ENCODE data around the gene HHIPL1. TPM values are rescaled to one million over a fixed set of nuclear protein-coding genes. Genes with fewer than 3 reads are reported as not detected.

The HHIPL1 gene
- total RNA-seq, 2 donors from 2014 or later, result under 0.01 to 0.26 TPM

GRCh38 chr14:99666533-99666932, 21.6 kb downstream of the HHIPL1 start:
- intact Hi-C loops (cut with DNase I), result no loop called here
- Histone ChIP-seq H3K27ac (no peak overlapping the region), H3K4me1 (no peaks in the 10 kb centered on the region), H3K27me3 (no peaks in the 10 kb centered on the region), H3K9me3 (no peaks in the 10 kb centered on the region), H3K4me3 (no peak overlapping the region), H3K36me3 (replicated peaks in 1 of 2; ENCODE audit: insufficient read depth in 1 of 2, low read depth in 2 of 2) (no peaks in the 10 kb centered on the region)
- TF ChIP-seq POLR2A (IDR thresholded peaks at IDR 0.05) (no peak), CTCF (IDR thresholded peaks at IDR 0.05) (no peak)
- ATAC-seq, result no peak
- DNase-seq, result no peak
- WGBS, 2 donors, result 59 to 64% methylated on average over 5 to 6 of the region's 6 CpGs

- 29 to 49% methylated on average over 2 of the region's 2 CpGs for WGBS, 2 donors
- DNase-seq (no peak), ATAC-seq (no peak)
- intact Hi-C loops (cut with DNase I), result no loop called here
- no peaks in the 10 kb centered on the region for H3K9me3 ChIP-seq
- no peaks in the 10 kb centered on the region for H3K36me3 ChIP-seq (replicated peaks in 1 of 2; ENCODE audit: insufficient read depth in 1 of 2, low read depth in 2 of 2)
- H3K4me3 ChIP-seq, result no peak overlapping the region
- no peak overlapping the region for H3K27ac ChIP-seq
- no peaks in the 10 kb centered on the region for H3K27me3 ChIP-seq
- no peaks in the 10 kb centered on the region for H3K4me1 ChIP-seq
- TF ChIP-seq POLR2A (IDR thresholded peaks at IDR 0.05), result no peak
Observed at GRCh38 chr14:99667045-99667444, 22.1 kb downstream of the HHIPL1 start.

- intact Hi-C loops (cut with DNase I), result no loop called here
- Histone ChIP-seq H3K27ac (no peak overlapping the region), H3K4me3 (no peak overlapping the region), H3K36me3 (replicated peaks in 1 of 2; ENCODE audit: insufficient read depth in 1 of 2, low read depth in 2 of 2) (no peaks in the 10 kb centered on the region), H3K4me1 (no peaks in the 10 kb centered on the region), H3K9me3 (no peaks in the 10 kb centered on the region), H3K27me3 (no peaks in the 10 kb centered on the region)
- DNase-seq, result no peak
- no peak for ATAC-seq
- 69 to 76% methylated on average over 9 of the region's 9 CpGs for WGBS, 2 donors
- TF ChIP-seq CTCF (IDR thresholded peaks at IDR 0.05), result no peak
- TF ChIP-seq POLR2A (IDR thresholded peaks at IDR 0.05), result no peak
Observed at GRCh38 chr14:99667821-99668220, 22.9 kb downstream of the HHIPL1 start.

GRCh38 chr14:99668307-99669295, 23.7 kb downstream of the HHIPL1 start:
- Histone ChIP-seq H3K9me3 (no peaks in the 10 kb centered on the region), H3K36me3 (replicated peaks in 1 of 2; ENCODE audit: insufficient read depth in 1 of 2, low read depth in 2 of 2) (no peaks in the 10 kb centered on the region), H3K4me3 (no peak overlapping the region), H3K27me3 (no peaks in the 10 kb centered on the region), H3K4me1 (no peaks in the 10 kb centered on the region), H3K27ac (no peak overlapping the region)
- intact Hi-C loops (cut with DNase I), result no loop called here
- DNase-seq (no peak), ATAC-seq (no peak)
- TF ChIP-seq POLR2A (IDR thresholded peaks at IDR 0.05), result no peak
- TF ChIP-seq CTCF (IDR thresholded peaks at IDR 0.05), result no peak
- 82 to 85% methylated on average over 23 to 27 of the region's 27 CpGs for WGBS, 2 donors

GRCh38 chr14:99670361-99671234, 25.7 kb downstream of the HHIPL1 start:
- no peaks in the 10 kb centered on the region for H3K36me3 ChIP-seq (replicated peaks in 1 of 2; ENCODE audit: insufficient read depth in 1 of 2, low read depth in 2 of 2)
- DNase-seq (no peak), ATAC-seq (no peak)
- H3K4me3 ChIP-seq, result no peak overlapping the region
- H3K27ac ChIP-seq, result no peak overlapping the region
- WGBS, 2 donors, result 80 to 84% methylated on average over 14 of the region's 14 CpGs
- intact Hi-C loops (cut with DNase I), result no loop called here
- TF ChIP-seq POLR2A (IDR thresholded peaks at IDR 0.05), result no peak
- TF ChIP-seq CTCF (IDR thresholded peaks at IDR 0.05), result no peak
- H3K4me1 ChIP-seq, result no peaks in the 10 kb centered on the region
- no peaks in the 10 kb centered on the region for H3K9me3 ChIP-seq
- H3K27me3 ChIP-seq, result no peaks in the 10 kb centered on the region
